MM.1S (cell line): ENCODE results near the gene EFTUD2.

ENCODE experiments used
- DNase-seq: peaks from one replicate; pipeline ENCODE4 v3.0.0-alpha.2; 2015
- H2AFZ ChIP-seq: fragments of 300-600 bp; sonication (generic); 2 replicates; pipeline ENCODE4 v1.6.0; 2016; ENCODE audit warnings: antibody characterized with exemption, low read length
- H3F3A ChIP-seq: fragments of 300-600 bp; sonication (generic); 2 replicates; pipeline ENCODE4 v1.6.1; 2016; ENCODE audit warnings: mild to moderate bottlenecking, antibody characterized with exemption, low read length, moderate library complexity, mixed read lengths; ENCODE audit not compliant: insufficient read depth
- H3K27ac ChIP-seq: fragments of 300-600 bp; sonication (generic); 2 replicates; pipeline ENCODE4 v1.5.1; 2016; ENCODE audit warnings: mild to moderate bottlenecking, low read length
- H3K27me3 ChIP-seq: fragments of 300-600 bp; sonication (generic); replicated peaks from 2 replicates; pipeline ENCODE4 v1.6.0; 2016; ENCODE audit warnings: low read length; ENCODE audit not compliant: insufficient read depth
- H3K36me3 ChIP-seq: fragments of 300-600 bp; sonication (generic); replicated peaks from 2 replicates; pipeline ENCODE4 v1.6.1; 2016; ENCODE audit warnings: mild to moderate bottlenecking, low read length, mixed read lengths; ENCODE audit not compliant: insufficient read depth
- H3K4me1 ChIP-seq: fragments of 300-600 bp; sonication (generic); 2 replicates; pipeline ENCODE4 v1.6.1; 2016; ENCODE audit warnings: low read length, mixed read lengths
- H3K4me2 ChIP-seq: fragments of 300-600 bp; sonication (generic); 2 replicates; pipeline ENCODE4 v1.6.0; 2016; ENCODE audit warnings: low read depth, low read length
- H3K4me3 ChIP-seq: fragments of 300-600 bp; sonication (generic); 2 replicates; pipeline ENCODE4 v1.5.1; 2016; ENCODE audit warnings: low read length, mixed read lengths
- H3K79me2 ChIP-seq: fragments of 300-600 bp; sonication (generic); 2 replicates; pipeline ENCODE4 v1.6.1; 2016; ENCODE audit warnings: mixed run types, low read length, mixed read lengths
- H3K9ac ChIP-seq: fragments of 300-600 bp; sonication (generic); 2 replicates; pipeline ENCODE4 v1.6.1; 2016; ENCODE audit warnings: low read length, mixed read lengths
- H3K9me2 ChIP-seq: fragments of 300-600 bp; sonication (generic); replicated peaks from 2 replicates; pipeline ENCODE4 v1.6.1; 2016; ENCODE audit warnings: mild to moderate bottlenecking, low read length, mixed read lengths; ENCODE audit not compliant: insufficient read depth
- H3K9me3 ChIP-seq: fragments of 300-600 bp; sonication (generic); replicated peaks from 2 replicates; pipeline ENCODE4 v1.6.1; 2016; ENCODE audit warnings: mild to moderate bottlenecking, low read length, mixed read lengths; ENCODE audit not compliant: insufficient read depth
- H4K20me1 ChIP-seq: fragments of 300-600 bp; sonication (generic); 2 replicates; pipeline ENCODE4 v1.6.1; 2016; ENCODE audit warnings: mild to moderate bottlenecking, low read length, moderate library complexity, mixed read lengths; ENCODE audit not compliant: insufficient read depth
- CTCF ChIP-seq: fragments of 300-600 bp; sonication (generic); IDR thresholded peaks from 2 replicates; pipeline ENCODE4 v1.5.1; 2016; ENCODE audit warnings: antibody characterized with exemption, low read length, mixed read lengths
- EZH2 ChIP-seq: fragments of 300-600 bp; sonication (generic); optimal IDR thresholded peaks from 2 replicates; pipeline ENCODE3; 2017; ENCODE audit warnings: low read depth, mild to moderate bottlenecking, antibody characterized with exemption, low read length, mixed read lengths
- EZH2phosphoT487 ChIP-seq: fragments of 300-600 bp; sonication (generic); IDR thresholded peaks from 2 replicates; pipeline ENCODE4 v1.6.1; 2018; ENCODE audit warnings: antibody characterized with exemption, low read length

The EFTUD2 gene

GRCh38 chr17:44915321-44915726 is 16.1 kb upstream of the EFTUD2 start, which contains the start of gene GFAP:
Gene GFAP (minus strand): TSS chr17:44915500. CDS start chr17:44915486, 14 bp downstream.
- Histone ChIP-seq H2AFZ (no peak within 1 kb of the TSS), H3K9me3 (no peaks in the 10 kb centered on the region), H3K9ac (no peak within 1 kb of the TSS), H3K4me1 (no peaks in the 10 kb centered on the region), H3F3A (no peaks in the 10 kb centered on the region), H3K27me3 (peaks cover 33% of the 10 kb centered on the region), H3K4me2 (no peak within 1 kb of the TSS), H3K27ac (no peak within 1 kb of the TSS), H3K9me2 (no peaks in the 10 kb centered on the region), H3K4me3 (no peak within 1 kb of the TSS), H4K20me1 (no peaks in the 10 kb centered on the region), H3K36me3 (no peaks in the 10 kb centered on the region), H3K79me2 (no peaks in the 10 kb centered on the region)
- no peak for TF ChIP-seq EZH2
- no peak for TF ChIP-seq EZH2phosphoT487
- TF ChIP-seq CTCF = no peak
- DNase-seq = no peak

- H3F3A ChIP-seq = no peaks in the 10 kb centered on the region
- no peak for DNase-seq
- peaks cover 32% of the 10 kb centered on the region for H3K27me3 ChIP-seq
- no peaks in the 10 kb centered on the region for H4K20me1 ChIP-seq
- no peak for TF ChIP-seq EZH2
- TF ChIP-seq EZH2phosphoT487 = no peak
- TF ChIP-seq CTCF = no peak
- no peaks in the 10 kb centered on the region for H3K9me3 ChIP-seq
- H3K9me2 ChIP-seq = no peaks in the 10 kb centered on the region
- no peaks in the 10 kb centered on the region for H3K36me3 ChIP-seq
- H3K4me1 ChIP-seq = no peaks in the 10 kb centered on the region
- H2AFZ ChIP-seq = no peak overlapping the region
- H3K4me3 ChIP-seq = no peak overlapping the region
- H3K27ac ChIP-seq = no peak overlapping the region
- no peaks in the 10 kb centered on the region for H3K79me2 ChIP-seq
- no peak overlapping the region for H3K9ac ChIP-seq
- H3K4me2 ChIP-seq = no peak overlapping the region
These were observed 15.5 kb upstream of the EFTUD2 start for GRCh38 chr17:44914698-44915271.

GRCh38 chr17:44914148-44914547 is 14.9 kb upstream of the EFTUD2 start:
- Histone ChIP-seq H4K20me1 (no peaks in the 10 kb centered on the region), H3K27me3 (peaks cover 32% of the 10 kb centered on the region), H3K9me3 (no peaks in the 10 kb centered on the region), H3K27ac (no peak overlapping the region), H3K36me3 (no peaks in the 10 kb centered on the region), H3K4me1 (no peaks in the 10 kb centered on the region), H3K4me3 (no peak overlapping the region), H3K79me2 (no peaks in the 10 kb centered on the region), H2AFZ (no peak overlapping the region), H3K9me2 (no peaks in the 10 kb centered on the region), H3F3A (no peaks in the 10 kb centered on the region), H3K9ac (no peak overlapping the region), H3K4me2 (no peak overlapping the region)
- TF ChIP-seq EZH2 (no peak), CTCF (no peak), EZH2phosphoT487 (no peak)
- DNase-seq = no peak
